ENCODE data around the gene CDH11.

DNA sequence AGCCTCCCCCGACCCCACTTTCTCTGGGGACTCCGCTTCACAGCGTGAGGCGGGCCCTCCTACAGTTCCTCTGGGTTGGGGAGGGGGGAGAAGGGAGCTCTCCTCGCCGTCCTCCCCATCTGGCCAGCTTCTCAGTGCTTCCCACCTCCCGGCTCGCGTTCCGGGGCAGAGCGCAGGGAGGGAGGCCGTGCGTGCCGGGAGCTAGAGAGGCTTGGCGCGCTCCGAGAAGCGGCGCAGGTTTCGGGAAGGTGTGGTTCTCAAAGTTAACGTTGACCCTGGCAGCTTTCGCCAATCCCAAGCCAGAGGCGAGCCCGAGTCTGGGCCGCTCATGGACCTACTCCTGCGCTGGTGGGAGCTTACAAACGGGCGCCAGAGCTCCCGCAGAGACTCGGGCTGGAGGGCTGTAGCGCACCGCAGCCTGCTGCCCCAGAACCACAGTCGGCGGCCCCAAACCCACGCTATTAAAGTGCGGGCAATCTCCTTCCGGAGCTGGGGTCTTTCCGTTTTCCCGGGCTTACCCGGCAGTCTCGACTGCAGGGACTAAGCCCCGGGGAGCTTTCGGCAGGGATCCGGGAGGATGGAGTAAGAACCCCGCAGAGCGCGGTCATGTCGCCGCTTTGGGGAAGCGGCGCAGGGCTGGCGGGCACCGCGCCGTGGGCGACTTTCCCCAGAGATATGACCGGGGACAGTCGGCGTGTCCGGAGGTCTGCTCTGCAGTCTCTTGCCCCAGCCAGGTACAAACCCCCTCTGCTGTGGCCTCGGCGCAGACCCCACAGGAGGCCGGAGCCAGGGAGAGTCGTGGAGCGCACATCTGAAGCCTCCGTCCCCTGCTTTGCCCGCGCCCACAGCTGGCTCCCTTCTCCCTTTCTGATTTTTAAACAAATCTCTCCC, 787 bp downstream of the CDH11 start:
- TF ChIP-seq, protein P1, sequence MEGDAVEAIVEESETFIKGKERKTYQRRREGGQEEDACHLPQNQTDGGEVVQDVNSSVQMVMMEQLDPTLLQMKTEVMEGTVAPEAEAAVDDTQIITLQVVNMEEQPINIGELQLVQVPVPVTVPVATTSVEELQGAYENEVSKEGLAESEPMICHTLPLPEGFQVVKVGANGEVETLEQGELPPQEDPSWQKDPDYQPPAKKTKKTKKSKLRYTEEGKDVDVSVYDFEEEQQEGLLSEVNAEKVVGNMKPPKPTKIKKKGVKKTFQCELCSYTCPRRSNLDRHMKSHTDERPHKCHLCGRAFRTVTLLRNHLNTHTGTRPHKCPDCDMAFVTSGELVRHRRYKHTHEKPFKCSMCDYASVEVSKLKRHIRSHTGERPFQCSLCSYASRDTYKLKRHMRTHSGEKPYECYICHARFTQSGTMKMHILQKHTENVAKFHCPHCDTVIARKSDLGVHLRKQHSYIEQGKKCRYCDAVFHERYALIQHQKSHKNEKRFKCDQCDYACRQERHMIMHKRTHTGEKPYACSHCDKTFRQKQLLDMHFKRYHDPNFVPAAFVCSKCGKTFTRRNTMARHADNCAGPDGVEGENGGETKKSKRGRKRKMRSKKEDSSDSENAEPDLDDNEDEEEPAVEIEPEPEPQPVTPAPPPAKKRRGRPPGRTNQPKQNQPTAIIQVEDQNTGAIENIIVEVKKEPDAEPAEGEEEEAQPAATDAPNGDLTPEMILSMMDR (IDR thresholded peaks at IDR 0.05 in 2 of 3, conservative IDR thresholded peaks at IDR 0.05 in 1 of 3; ENCODE audit: control insufficient read depth in 2 of 3, extremely low read depth in 1 of 3, insufficient read depth in 1 of 3, low read depth in 3 of 3, low read length in 3 of 3) = no peak
- TF ChIP-seq NFYB (IDR thresholded peaks at IDR 0.05; ENCODE audit: insufficient read depth, low read depth, low read length) (no peak), FOXM1 (IDR thresholded peaks at IDR 0.05; ENCODE audit: low read depth, low read length) (no peak), POLR2AphosphoS5 (IDR thresholded peaks at IDR 0.05; ENCODE audit: low read length) (no peak), HDAC6 (IDR thresholded peaks at IDR 0.05; ENCODE audit: unreplicated experiment) (no peak), BRCA1 (IDR thresholded peaks at IDR 0.05; ENCODE audit: low read depth, low read length) (no peak), NR2C2 (IDR thresholded peaks at IDR 0.05; ENCODE audit: borderline replicate concordance, control insufficient read depth, insufficient read length, low read depth) (no peak), NR2F1 (conservative IDR thresholded peaks at IDR 0.05) (no peak), CREB1 (IDR thresholded peaks at IDR 0.05; ENCODE audit: low read depth) (no peak)
- TF ChIP-seq, protein P2, sequence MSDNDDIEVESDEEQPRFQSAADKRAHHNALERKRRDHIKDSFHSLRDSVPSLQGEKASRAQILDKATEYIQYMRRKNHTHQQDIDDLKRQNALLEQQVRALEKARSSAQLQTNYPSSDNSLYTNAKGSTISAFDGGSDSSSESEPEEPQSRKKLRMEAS (IDR thresholded peaks at IDR 0.05; ENCODE audit: low read depth, low read length) = no peak

Measured in GM12878 (cell line).